K562 (cell line): Measurements from ENCODE around the gene FBXO15. TPM values are rescaled to one million over a fixed set of nuclear protein-coding genes. Genes with fewer than 3 reads are reported as not detected.
A peak's percentile ranks its signal among the peaks of the same experiment; 100 is the strongest.

ENCODE experiments used
- ELF1 ChIP-seq: fragments of 200-800 bp; sonication (Bioruptor generic); IDR thresholded peaks from 2 replicates; pipeline ENCODE4 v1.6.1; 2016; ENCODE audit warnings: missing genetic modification characterization, missing compliant biosample characterization
- FIP1L1 ChIP-seq: fragments of 200-400 bp; formaldehyde crosslinking; IDR thresholded peaks from 2 replicates; pipeline ENCODE4 v1.6.1; 2018; ENCODE audit warnings: mild to moderate bottlenecking, low read depth, low read length; ENCODE audit not compliant: poor library complexity, severe bottlenecking
- MYNN ChIP-seq, 2 experiments: sonication (generic); formaldehyde crosslinking in 1 of 2; IDR thresholded peaks; 2 replicates each; pipeline versions ENCODE4 v1.5.0 to v1.6.1; 2016 to 2020; ENCODE audit warnings: antibody characterized with exemption in 1 of 2, missing genetic modification reagents in 1 of 2
- POLR2H ChIP-seq: IDR thresholded peaks from 2 replicates; pipeline ENCODE4 v1.6.1; 2016; ENCODE audit warnings: missing genetic modification characterization, low read depth, mild to moderate bottlenecking, control low read depth, missing compliant biosample characterization, moderate library complexity
- POU5F1 ChIP-seq: fragments of 150-350 bp; IDR thresholded peaks from 2 replicates; pipeline ENCODE4 v1.6.1; 2014; ENCODE audit warnings: borderline replicate concordance, low read length, low read depth, mild to moderate bottlenecking; ENCODE audit not compliant: partially characterized antibody
- WHSC1 ChIP-seq: IDR thresholded peaks from one replicate; pipeline ENCODE4 v1.6.1; 2012; ENCODE audit warnings: low read length, control low read depth, inconsistent platforms
- ZNF324 ChIP-seq: fragments of 250-450 bp; sonication (Bioruptor Pico); IDR thresholded peaks from 2 replicates; pipeline ENCODE4 v1.4.0; 2020; ENCODE audit warnings: mild to moderate bottlenecking
- ZNF445 ChIP-seq: fragments of 250-450 bp; sonication (Bioruptor Pico); IDR thresholded peaks from 2 replicates; pipeline ENCODE4 v1.4.0; 2020; ENCODE audit warnings: low read depth, mild to moderate bottlenecking, moderate library complexity
- polyA plus RNA-seq, 8 experiments: library from polyadenylated mRNA; depleted of rRNA in 4 of 8; stranded (reverse) in 5 of 8; unstranded in 3 of 8; fragments of >200 nt; fragmentation: Nextera tagmentation in 2 of 8; fragmentation: Illumina TruSeq in 1 of 8; extraction: Ambion mirVana in 2 of 8; extraction: Trizol in 1 of 8; gene quantifications; 2 replicates each; pipeline versions ENCODE4 v1.2.1 to v1.2.3, GENCODE V29; 2011 to 2014; ENCODE audit warnings: inconsistent platforms in 1 of 8, missing spikeins in 1 of 8
- total RNA-seq, 7 experiments: library from RNA; depleted of rRNA in 6 of 7; stranded (reverse); fragments of >200 nt in 6 of 7; fragmentation: Illumina TruSeq in 2 of 7; extraction: Trizol in 2 of 7; gene quantifications; 2 replicates each; pipeline versions ENCODE4 v1.2.1 to v1.2.3, GENCODE V29; 2011 to 2021; ENCODE audit warnings: low replicate concordance in 1 of 7
- TF ChIP-seq, protein P1 (sequence below): IDR thresholded peaks from 2 replicates; pipeline ENCODE4 v1.6.1; 2011; ENCODE audit not compliant: insufficient read length; ENCODE audit errors: extremely low read depth
- TF ChIP-seq, protein P2 (sequence below): sonication (generic); formaldehyde crosslinking; IDR thresholded peaks from 2 replicates; pipeline ENCODE4 v1.8.1; 2023; ENCODE audit warnings: mild to moderate bottlenecking, missing genetic modification reagents
- TF ChIP-seq, protein P3 (sequence below): sonication (generic); formaldehyde crosslinking; IDR thresholded peaks from 2 replicates; pipeline ENCODE4 v1.8.0; 2022; ENCODE audit warnings: mild to moderate bottlenecking, missing genetic modification reagents
- TF ChIP-seq, protein P4 (sequence below): fragments of 450-650 bp; IDR thresholded peaks from 2 replicates; pipeline ENCODE4 v1.7.1; 2018; ENCODE audit warnings: mild to moderate bottlenecking, low read depth; ENCODE audit not compliant: partially characterized antibody

Gene FBXO15
- total and polyA plus RNA-seq, 9 of the 15 experiments (the other 6 are each of a cell fraction or from before 2014, with no cell fraction given): 0.07 to 0.43 (median 0.27) TPM; not detected in 1

DNA sequence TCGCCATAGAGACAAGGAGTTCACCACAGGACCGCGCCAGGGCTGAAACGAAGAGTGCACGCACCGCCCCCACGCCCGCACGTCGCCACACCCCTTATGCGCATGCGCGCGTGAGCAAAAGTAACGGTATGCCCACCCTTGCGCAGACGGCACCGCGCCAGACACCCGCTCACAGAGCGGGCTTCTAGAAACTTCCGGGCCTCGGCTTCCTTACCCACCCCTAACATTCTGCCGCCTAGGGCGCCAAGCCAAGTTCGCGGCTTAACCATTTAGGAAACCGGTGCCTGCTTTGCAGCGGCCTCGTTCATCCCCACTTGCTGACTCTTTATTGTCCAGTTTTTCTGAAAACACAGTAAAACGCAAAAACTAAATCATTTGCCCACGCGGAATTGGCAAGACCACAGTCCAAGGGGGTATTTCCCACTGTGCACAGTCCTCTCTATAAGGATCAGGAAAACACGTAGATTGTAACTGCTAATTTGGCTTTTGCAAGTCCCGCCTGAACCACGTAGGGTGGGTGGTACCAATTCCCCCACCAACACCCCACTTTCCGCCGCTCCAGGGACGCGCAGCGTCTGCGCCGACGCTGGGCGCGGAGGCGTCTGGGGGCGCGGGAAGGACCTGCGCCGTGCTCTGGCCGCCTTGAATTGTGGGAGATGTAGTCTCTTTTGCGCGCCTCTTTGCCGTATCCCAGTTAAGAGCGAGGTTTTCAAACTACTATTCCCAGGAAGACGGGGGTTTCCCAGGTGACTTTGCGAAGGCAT, at the start of gene FBXO15, which contains the start of gene TIMM21 (continued):
- TF ChIP-seq, protein P1, sequence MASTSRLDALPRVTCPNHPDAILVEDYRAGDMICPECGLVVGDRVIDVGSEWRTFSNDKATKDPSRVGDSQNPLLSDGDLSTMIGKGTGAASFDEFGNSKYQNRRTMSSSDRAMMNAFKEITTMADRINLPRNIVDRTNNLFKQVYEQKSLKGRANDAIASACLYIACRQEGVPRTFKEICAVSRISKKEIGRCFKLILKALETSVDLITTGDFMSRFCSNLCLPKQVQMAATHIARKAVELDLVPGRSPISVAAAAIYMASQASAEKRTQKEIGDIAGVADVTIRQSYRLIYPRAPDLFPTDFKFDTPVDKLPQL: no peak
- peak; percentile 40; the same call in 1 of the 2 replicates for TF ChIP-seq ELF1 (tag)
- TF ChIP-seq, protein P2, sequence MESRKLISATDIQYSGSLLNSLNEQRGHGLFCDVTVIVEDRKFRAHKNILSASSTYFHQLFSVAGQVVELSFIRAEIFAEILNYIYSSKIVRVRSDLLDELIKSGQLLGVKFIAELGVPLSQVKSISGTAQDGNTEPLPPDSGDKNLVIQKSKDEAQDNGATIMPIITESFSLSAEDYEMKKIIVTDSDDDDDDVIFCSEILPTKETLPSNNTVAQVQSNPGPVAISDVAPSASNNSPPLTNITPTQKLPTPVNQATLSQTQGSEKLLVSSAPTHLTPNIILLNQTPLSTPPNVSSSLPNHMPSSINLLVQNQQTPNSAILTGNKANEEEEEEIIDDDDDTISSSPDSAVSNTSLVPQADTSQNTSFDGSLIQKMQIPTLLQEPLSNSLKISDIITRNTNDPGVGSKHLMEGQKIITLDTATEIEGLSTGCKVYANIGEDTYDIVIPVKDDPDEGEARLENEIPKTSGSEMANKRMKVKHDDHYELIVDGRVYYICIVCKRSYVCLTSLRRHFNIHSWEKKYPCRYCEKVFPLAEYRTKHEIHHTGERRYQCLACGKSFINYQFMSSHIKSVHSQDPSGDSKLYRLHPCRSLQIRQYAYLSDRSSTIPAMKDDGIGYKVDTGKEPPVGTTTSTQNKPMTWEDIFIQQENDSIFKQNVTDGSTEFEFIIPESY (CRISPR knock-in tag): no peak
- TF ChIP-seq MYNN (IDR thresholded peaks at IDR 0.05): no peak
- TF ChIP-seq MYNN (CRISPR knock-in tag; IDR thresholded peaks at IDR 0.05): no peak
- no peak for TF ChIP-seq WHSC1
- TF ChIP-seq ZNF324: no peak
- TF ChIP-seq, protein P3, sequence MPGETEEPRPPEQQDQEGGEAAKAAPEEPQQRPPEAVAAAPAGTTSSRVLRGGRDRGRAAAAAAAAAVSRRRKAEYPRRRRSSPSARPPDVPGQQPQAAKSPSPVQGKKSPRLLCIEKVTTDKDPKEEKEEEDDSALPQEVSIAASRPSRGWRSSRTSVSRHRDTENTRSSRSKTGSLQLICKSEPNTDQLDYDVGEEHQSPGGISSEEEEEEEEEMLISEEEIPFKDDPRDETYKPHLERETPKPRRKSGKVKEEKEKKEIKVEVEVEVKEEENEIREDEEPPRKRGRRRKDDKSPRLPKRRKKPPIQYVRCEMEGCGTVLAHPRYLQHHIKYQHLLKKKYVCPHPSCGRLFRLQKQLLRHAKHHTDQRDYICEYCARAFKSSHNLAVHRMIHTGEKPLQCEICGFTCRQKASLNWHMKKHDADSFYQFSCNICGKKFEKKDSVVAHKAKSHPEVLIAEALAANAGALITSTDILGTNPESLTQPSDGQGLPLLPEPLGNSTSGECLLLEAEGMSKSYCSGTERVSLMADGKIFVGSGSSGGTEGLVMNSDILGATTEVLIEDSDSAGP (CRISPR knock-in tag): no peak
- no peak for TF ChIP-seq POU5F1
- TF ChIP-seq FIP1L1: no peak
- TF ChIP-seq ZNF445 (CRISPR knock-in tag): no peak
- peak; percentile 72 for TF ChIP-seq POLR2H (tag)
- TF ChIP-seq, protein P4, sequence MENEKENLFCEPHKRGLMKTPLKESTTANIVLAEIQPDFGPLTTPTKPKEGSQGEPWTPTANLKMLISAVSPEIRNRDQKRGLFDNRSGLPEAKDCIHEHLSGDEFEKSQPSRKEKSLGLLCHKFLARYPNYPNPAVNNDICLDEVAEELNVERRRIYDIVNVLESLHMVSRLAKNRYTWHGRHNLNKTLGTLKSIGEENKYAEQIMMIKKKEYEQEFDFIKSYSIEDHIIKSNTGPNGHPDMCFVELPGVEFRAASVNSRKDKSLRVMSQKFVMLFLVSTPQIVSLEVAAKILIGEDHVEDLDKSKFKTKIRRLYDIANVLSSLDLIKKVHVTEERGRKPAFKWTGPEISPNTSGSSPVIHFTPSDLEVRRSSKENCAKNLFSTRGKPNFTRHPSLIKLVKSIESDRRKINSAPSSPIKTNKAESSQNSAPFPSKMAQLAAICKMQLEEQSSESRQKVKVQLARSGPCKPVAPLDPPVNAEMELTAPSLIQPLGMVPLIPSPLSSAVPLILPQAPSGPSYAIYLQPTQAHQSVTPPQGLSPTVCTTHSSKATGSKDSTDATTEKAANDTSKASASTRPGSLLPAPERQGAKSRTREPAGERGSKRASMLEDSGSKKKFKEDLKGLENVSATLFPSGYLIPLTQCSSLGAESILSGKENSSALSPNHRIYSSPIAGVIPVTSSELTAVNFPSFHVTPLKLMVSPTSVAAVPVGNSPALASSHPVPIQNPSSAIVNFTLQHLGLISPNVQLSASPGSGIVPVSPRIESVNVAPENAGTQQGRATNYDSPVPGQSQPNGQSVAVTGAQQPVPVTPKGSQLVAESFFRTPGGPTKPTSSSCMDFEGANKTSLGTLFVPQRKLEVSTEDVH: peak; percentile 51
